ENCODE measurements around the gene HNRNPA1L2.

GRCh38 chr13:52664272-52664671 lies 22.0 kb downstream of the HNRNPA1L2 start:
- TF ChIP-seq CTCF (IDR thresholded peaks at IDR 0.05) (no peak), POLR2A (IDR thresholded peaks at IDR 0.05) (no peak)

Data from heart left ventricle (tissue), 13 donors.